ENCODE data around the gene SLC66A3.

The SLC66A3 gene

GRCh38 chr2:11157731-11158130 is 2.5 kb downstream of the SLC66A3 start:
- H3K27ac ChIP-seq, result no peak overlapping the region
- TF ChIP-seq ZFX (IDR thresholded peaks at IDR 0.05; ENCODE audit: borderline replicate concordance), result no peak
- TF ChIP-seq CTCF (IDR thresholded peaks at IDR 0.05), result no peak

- no peak overlapping the region for H3K27ac ChIP-seq
- no peak for TF ChIP-seq CTCF (IDR thresholded peaks at IDR 0.05)
- no peak for TF ChIP-seq ZFX (IDR thresholded peaks at IDR 0.05; ENCODE audit: borderline replicate concordance)
Measured at GRCh38 chr2:11158916-11159573, 3.8 kb downstream of the SLC66A3 start.

DNA sequence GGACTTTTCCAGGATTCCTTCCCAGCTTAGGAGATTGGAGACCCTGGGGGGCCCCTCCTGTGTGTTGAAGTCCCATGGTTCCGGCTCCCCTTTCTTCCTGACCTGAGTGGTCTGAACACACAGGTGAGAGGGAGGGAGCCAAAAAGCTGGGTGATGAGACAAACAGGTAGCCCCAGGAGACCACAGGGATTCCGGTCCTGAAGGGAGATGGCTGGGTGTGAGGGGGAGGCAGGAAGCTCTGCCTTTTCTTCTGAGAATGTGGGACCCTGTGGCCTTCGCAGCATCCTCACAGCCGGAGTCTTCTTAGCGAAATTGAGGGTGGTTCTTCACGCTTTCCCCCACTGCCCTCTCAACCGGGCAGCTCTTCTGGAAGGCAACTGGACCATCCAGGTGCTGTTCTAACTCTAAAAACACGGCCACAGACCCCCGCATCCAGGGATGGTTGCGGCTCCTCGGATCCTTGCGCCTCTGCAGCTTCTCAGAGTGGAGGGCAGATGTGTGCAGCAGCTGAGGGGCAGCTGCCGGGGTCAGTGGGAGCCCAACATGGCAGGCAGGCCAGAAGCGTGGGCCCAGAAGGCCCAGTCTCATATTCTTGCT is 4.4 kb downstream of the SLC66A3 start:
- no peak for TF ChIP-seq ZFX (IDR thresholded peaks at IDR 0.05; ENCODE audit: borderline replicate concordance)
- no peak for TF ChIP-seq CTCF (IDR thresholded peaks at IDR 0.05)
- H3K27ac ChIP-seq, result no peak overlapping the region

DNA sequence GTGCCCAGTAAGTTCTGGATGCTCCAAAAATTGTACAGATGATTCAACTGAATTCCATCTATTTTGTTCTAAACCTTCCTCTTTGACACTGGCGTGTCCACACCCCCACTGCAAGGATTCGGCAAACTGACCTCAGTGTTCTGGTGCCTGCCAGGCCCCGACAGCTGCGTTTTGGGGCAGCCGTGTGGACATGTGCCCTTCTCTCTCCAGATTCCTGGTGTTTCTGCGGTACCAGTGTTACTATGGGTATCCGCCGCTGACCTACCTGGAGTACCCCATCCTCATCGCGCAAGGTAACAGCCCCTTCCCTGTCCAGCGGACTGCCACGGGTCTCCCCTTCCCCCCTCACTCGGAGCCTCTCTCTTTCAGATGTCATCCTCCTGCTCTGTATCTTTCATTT is 5.0 kb downstream of the SLC66A3 start:
- H3K27ac ChIP-seq, result no peak overlapping the region
- no peak for TF ChIP-seq CTCF (IDR thresholded peaks at IDR 0.05)
- no peak for TF ChIP-seq ZFX (IDR thresholded peaks at IDR 0.05; ENCODE audit: borderline replicate concordance)

DNA sequence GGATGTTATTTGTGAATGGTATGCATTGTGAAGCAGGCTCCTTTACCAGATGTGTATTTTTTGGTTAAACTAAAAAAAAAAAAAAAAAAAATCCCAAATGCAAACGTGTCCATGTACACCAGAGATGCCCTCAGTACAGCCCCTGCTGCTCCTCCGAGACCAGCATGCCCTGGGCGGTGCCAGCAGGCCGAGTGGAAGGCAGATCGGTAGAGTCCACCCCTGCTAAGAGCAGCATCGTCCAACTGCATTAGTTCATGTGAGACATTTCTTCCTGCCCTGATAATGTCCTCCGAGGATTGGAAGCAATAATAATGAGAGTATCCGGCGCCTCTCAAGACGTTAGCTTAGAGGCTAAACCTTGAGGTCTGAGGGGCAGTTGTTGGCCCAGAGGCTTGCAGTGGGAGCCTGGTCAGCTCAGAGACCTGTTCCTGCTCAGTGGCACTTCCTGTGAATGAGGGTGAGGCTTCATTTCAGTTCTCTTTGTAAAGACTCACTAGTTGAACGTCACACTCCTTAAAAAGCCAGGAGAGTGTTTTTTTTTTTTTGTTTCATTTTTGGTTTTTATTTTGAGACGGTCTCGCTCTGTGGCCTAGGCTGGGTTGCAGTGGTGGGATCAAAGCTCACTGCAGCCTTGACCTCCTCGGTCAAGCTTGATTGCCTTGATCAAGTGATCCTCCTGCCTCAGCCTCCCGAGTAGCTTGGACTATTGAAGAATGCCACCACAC is 5.6 kb downstream of the SLC66A3 start:
- H3K27ac ChIP-seq, result no peak overlapping the region
- TF ChIP-seq ZFX (IDR thresholded peaks at IDR 0.05; ENCODE audit: borderline replicate concordance) (no peak), CTCF (IDR thresholded peaks at IDR 0.05) (no peak)

- no peak overlapping the region for H3K27ac ChIP-seq
Measured at GRCh38 chr2:11161747-11162146, 6.5 kb downstream of the SLC66A3 start.

More at GRCh38 chr2:11161747-11162146, 6.5 kb downstream of the SLC66A3 start:
- no peak for TF ChIP-seq ZFX (IDR thresholded peaks at IDR 0.05; ENCODE audit: borderline replicate concordance)
- no peak for TF ChIP-seq CTCF (IDR thresholded peaks at IDR 0.05)
